HG02852 (cell line): ENCODE measurements around the gene KIAA1217.
"Not testable (repeated sequence)": the region's sequence is repeated elsewhere in the genome, so short reads cannot be mapped to it uniquely, and the experiment has no call there.

ENCODE experiments used
- ATAC-seq: cut with Tn5 transposase; IDR thresholded peaks from one replicate; pipeline ENCODE4 v1.9.1; 2021; ENCODE audit warnings: mild to moderate bottlenecking, moderate library complexity; ENCODE audit not compliant: unreplicated experiment

KIAA1217 gene

GRCh38 chr10:24438800-24439199, 229.9 kb downstream of the KIAA1217 start:
- ATAC-seq, result no peak

DNA sequence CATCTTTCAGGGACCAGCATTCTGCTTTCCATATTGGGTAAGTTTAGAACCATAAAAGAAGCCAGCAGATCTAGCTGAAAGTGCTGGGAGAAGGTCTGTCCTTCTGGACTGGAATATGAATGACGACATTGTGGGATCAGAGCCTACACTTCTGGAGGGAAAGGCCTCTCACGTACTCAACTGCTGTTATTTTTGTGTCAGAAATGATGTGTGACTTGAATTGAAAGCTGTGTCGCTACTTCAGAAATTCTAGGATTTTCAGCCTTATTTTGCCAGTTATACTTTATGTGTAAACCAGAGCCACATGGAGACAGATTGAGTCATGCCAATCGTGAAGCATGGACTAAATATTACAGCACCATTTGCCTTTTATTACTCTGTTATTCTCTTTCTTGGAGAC, 231.0 kb downstream of the KIAA1217 start:
- ATAC-seq, result no peak

DNA sequence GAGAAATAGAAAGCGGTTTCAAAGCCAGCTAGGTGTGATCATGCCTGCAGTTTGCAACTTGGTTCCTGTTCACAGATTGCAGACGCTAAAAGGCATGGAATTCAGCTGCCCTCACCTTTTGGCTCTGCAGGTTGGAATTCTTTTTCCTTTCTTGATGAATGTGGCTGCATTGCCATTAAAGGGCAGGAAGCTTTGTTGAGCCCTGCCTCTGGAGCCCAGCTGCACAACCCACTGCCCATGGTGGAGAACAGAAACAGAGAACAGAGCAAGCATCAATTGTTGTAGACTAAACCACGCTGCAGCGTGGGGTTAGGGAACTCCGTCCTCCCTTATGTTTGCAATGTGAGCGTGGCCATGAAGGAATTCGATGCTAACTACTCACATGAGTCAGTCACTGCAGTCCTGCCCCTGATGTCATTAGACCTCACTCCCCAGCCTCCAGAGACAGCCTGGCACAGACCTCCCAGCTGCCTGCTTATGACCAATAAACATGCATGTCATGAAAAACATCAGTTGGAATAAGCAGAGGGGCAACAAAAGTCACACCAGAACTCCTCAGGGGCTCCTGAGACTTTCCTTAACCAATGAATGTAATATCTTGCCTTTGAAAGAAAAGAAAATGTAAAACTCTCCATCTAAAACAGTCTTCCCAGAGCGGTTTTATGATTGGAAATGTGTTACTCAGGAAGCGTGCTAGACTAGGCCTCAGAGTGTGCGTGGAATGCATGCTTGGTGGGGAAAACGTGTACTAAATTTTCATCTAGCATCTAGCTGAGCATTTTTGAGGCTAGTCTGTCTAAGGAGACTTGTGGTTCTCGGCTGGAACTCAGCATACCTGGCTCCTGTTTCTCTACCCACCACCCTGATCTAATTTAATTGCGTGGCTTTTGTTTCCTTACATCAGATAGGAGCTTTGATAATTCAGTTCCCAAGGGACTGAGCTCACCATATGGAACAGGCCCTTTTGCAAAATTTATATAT, 232.2 kb downstream of the KIAA1217 start:
- peak; percentile 51 for ATAC-seq

GRCh38 chr10:24442234-24442633, 233.3 kb downstream of the KIAA1217 start:
- ATAC-seq, result no peak

- not testable (repeated sequence) for ATAC-seq
Measured at GRCh38 chr10:24442641-24443174, 233.8 kb downstream of the KIAA1217 start.

GRCh38 chr10:24444337-24444736, 235.4 kb downstream of the KIAA1217 start:
- no peak for ATAC-seq

- not testable (repeated sequence) for ATAC-seq
Measured at GRCh38 chr10:24445958-24446357, 237.0 kb downstream of the KIAA1217 start.

DNA sequence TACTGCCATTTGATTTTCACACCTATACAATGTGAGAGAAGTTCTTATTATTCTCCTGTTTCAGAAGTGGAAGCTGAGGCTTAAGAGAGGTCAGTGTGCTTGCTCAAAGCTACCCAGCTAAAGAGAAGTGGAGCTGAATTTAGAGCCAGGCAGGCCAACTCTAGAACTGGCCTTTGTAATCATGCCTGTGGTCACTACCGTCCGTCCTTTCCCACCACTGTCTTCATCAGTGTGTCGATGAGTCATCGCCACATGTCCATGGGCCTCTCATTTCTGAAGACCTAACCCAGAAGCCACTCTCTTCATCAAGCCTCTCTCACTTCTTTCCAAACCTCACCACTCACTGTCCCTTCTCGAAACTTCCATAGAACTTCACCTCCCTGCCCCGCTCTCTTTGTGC, 237.8 kb downstream of the KIAA1217 start:
- no peak for ATAC-seq

- ATAC-seq, result no peak
Measured at GRCh38 chr10:24448351-24448999, 239.5 kb downstream of the KIAA1217 start.

- peak; percentile 90 for ATAC-seq
Measured at GRCh38 chr10:24449321-24449740, 240.4 kb downstream of the KIAA1217 start.

DNA sequence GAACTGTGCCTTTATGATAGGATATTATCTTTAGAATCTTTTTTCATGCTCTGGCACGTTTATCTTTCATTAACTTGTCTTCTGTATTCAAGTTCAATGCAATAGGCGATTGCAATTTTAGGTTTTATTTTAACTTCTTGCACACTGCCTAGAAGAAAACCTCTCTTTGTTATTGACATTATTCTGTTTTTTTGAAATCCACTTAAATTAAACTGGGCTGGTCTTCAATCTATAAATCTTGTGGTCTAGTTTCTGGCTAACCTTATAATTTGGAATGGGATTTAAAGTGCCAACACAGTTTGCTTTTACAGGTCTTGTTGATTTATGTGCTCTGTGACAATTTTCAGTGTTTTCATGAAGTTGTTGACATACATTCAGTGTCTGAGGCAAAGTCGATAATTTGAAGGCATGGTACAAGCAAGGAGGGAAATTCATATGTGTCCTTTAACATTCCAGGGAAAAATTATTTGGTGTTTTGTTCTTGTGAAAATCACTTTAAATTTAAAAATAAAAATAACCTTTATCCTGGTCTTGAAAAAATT, 240.9 kb downstream of the KIAA1217 start:
- ATAC-seq, result no peak

DNA sequence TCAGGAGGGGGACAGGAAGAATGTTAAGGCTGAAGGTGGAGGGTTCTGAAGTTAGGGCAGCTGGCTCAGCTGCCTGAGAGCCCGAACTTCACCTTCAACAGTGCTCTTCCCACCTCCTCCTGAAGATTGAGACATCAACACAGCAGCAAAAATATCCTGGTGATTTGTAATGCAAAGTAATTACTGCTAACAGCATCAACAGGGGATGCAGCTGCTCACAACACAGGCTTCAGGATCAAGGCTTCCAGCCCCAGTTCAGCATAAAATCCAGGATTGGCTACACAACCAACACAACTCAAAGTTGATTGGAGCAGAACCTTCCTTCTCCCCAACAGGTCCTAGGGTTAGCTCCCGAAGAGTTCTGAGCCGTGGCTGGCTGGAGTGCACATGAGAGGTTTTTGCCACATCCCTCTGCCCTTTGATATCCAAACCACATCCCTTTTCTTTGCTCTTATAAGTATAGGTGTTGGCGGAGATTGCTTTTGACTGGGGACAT, 242.4 kb downstream of the KIAA1217 start:
- no peak for ATAC-seq

DNA sequence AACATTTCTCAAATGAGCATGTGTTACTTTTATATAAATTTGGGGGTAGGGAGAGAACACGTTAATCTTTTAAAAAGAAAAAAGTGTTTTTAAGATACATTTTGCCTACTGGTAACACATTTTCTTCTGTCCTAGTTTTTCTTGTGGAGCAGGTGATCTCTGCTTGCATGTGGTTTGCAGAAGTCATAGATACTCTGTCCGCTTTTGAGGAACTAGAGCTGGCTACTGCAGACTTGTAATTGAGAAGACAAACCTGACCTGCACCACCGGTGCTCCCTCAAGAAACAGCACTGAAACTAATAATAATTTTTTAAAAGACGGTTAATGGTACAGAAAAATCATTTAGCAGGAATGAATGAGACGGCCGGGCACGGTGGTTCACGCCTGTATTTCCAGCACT, 243.1 kb downstream of the KIAA1217 start:
- no peak for ATAC-seq

DNA sequence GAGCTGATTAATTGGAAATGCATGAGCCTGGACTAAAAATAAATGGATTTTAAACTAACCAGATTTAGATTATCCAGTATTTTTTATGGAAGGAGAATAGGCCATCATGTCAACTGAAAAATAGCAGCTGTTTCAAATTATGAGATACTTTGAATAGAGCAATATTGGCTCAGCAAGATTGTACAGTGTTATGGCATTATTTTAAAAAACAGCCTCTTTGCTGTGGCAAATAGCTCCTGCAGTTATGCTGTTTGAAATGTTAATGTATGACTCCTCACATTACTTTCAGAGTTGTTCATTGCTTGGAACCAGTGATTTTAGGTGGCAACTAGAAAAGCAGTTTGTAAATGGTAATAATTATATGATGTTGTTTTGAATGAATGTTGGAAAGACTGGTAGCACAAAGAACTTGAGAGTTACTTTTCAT, 244.5 kb downstream of the KIAA1217 start:
- ATAC-seq, result no peak

DNA sequence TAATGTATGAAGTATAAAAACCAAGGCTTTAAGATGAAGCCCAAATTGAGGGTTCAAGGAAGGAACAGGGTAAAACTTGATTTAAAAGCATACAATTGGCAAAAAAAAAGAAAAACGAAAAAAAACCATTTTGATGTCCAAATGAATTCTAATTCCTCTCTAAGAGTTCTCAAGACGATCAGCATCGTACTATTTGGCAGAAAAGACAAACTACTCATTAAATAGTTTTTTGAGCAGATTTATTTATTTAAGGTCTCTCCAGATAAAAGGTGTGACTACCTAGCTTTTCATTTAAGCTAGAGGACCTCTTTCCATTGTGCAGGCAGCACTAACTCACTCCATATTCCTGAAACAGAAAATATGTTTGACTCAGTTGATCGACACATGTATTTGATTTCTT, 245.0 kb downstream of the KIAA1217 start:
- ATAC-seq, result no peak

GRCh38 chr10:24455447-24455846, 246.5 kb downstream of the KIAA1217 start:
- no peak for ATAC-seq

GRCh38 chr10:24456322-24456721, 247.4 kb downstream of the KIAA1217 start:
- ATAC-seq, result no peak

DNA sequence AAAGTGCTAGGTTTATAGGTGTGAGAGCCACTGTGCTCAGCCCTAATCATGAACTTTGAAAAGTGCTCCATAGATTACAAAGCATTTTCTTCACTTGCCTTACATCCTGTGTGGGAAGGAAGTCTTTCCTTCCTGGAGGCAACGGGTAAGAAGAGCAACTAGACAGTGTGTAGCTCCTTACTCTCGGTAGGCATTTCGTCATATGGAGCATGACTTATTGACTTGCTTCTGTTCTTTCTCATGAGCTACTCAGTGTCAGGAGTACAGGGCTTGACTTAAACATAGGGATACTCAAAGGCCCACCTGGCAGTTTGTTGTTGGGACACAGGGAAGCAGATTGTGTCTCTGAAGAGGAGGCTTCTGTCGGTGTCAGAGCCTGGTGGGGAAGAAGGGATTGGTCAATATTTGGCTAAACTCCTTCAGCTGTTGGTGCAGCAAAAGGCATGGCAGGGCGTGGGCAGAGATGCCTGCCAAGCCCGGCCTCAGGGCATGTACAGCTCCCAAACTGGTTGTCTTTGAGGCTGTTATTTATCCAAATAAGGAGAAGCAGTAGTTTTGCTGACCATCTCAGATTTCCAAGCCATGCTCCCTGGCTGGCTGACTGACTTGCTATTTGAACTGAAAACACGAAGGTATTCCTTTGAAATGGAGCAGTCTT, 248.9 kb downstream of the KIAA1217 start:
- no peak for ATAC-seq

DNA sequence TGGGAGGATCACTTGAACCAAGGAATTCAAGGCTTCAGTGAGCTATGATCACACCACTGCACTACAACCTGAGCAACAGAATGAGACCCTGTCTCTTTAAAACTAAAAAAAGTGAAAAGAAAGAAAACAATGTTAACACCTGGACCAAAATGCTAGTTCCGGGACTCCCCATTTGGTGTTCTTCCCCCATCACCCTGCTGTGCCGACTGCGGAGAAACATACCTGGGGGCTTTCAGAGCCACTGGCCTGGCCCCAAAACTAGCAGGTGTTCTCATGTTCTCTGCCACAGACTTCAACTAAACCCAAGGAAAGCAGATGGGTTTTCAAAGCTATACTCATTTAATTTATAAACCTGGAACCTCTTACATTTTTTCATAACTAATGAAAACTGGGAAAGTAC, 250.9 kb downstream of the KIAA1217 start:
- no peak for ATAC-seq

- ATAC-seq, result no peak
Measured at GRCh38 chr10:24462291-24462813, 253.4 kb downstream of the KIAA1217 start.
